ENCODE data around the gene P4HTM.

DNA sequence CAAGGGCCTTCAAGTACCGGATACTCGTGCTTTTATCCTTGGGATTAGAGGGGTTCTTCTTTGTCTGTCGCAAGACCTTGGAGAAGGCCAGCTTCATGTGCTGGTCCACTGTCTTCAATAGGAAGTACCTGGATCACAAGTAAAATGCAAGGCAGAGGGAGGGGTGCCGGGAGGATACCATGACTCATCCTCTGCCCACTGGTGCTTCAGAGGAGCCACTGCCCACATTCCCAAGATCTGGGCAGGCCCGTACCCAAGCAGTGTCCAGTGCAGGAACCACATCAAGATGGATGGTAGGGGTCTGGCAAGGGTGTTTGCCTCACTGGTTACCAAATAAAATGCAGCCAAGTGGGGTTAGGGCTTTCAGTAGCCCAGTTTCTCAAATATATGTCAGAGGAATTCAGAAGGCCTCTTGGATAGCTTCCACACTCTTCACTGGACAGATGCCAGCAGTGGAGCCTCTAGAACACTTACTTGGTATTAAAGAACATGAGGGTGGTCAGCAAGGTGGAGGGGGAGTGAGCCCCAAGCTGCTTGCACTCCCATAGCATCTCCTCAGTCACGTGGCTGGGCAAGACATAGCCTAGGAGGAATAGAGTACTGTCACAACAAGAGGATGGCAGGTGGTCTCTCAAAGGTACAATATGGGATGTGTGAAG lies 42.7 kb downstream of the P4HTM start:
- TF ChIP-seq, protein P1, sequence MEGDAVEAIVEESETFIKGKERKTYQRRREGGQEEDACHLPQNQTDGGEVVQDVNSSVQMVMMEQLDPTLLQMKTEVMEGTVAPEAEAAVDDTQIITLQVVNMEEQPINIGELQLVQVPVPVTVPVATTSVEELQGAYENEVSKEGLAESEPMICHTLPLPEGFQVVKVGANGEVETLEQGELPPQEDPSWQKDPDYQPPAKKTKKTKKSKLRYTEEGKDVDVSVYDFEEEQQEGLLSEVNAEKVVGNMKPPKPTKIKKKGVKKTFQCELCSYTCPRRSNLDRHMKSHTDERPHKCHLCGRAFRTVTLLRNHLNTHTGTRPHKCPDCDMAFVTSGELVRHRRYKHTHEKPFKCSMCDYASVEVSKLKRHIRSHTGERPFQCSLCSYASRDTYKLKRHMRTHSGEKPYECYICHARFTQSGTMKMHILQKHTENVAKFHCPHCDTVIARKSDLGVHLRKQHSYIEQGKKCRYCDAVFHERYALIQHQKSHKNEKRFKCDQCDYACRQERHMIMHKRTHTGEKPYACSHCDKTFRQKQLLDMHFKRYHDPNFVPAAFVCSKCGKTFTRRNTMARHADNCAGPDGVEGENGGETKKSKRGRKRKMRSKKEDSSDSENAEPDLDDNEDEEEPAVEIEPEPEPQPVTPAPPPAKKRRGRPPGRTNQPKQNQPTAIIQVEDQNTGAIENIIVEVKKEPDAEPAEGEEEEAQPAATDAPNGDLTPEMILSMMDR (conservative IDR thresholded peaks at IDR 0.05; ENCODE audit: low read depth, low read length), result no peak
- TF ChIP-seq, protein P2, sequence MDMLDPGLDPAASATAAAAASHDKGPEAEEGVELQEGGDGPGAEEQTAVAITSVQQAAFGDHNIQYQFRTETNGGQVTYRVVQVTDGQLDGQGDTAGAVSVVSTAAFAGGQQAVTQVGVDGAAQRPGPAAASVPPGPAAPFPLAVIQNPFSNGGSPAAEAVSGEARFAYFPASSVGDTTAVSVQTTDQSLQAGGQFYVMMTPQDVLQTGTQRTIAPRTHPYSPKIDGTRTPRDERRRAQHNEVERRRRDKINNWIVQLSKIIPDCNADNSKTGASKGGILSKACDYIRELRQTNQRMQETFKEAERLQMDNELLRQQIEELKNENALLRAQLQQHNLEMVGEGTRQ (IDR thresholded peaks at IDR 0.05; ENCODE audit: low read depth, low read length), result no peak
- TF ChIP-seq POLR2A (IDR thresholded peaks at IDR 0.05; ENCODE audit: low read depth, low read length), result no peak
- TF ChIP-seq RCOR1 (IDR thresholded peaks at IDR 0.05; ENCODE audit: insufficient replicate concordance, low read length), result no peak
- TF ChIP-seq RFX5 (IDR thresholded peaks at IDR 0.05; ENCODE audit: low read depth, low read length), result no peak
- TF ChIP-seq FOS (IDR thresholded peaks at IDR 0.05; ENCODE audit: low read depth, low read length), result no peak
- no peak for TF ChIP-seq RAD21 (IDR thresholded peaks at IDR 0.05; ENCODE audit: low read length)
- no peak for TF ChIP-seq MAZ (IDR thresholded peaks at IDR 0.05; ENCODE audit: borderline replicate concordance, low read depth, low read length)
- no peak for TF ChIP-seq BHLHE40 (IDR thresholded peaks at IDR 0.05; ENCODE audit: low read depth, low read length)
- no peak for TF ChIP-seq CEBPB (IDR thresholded peaks at IDR 0.05; ENCODE audit: low read depth, low read length)
- TF ChIP-seq CHD1 (IDR thresholded peaks at IDR 0.05; ENCODE audit: low read depth, low read length), result no peak
- TF ChIP-seq MAFK (IDR thresholded peaks at IDR 0.05; ENCODE audit: low read depth, low read length), result no peak

All from IMR-90 (cell line).